Islet of Langerhans (tissue), 1 donor: ENCODE results near the gene LRRK1.

Experiments used
- FAIRE-seq: peaks from one replicate; lab custom pipeline; 2011; peaks lifted over from hg19 to GRCh38; lab: Jason Lieb, UNC

LRRK1 gene

DNA sequence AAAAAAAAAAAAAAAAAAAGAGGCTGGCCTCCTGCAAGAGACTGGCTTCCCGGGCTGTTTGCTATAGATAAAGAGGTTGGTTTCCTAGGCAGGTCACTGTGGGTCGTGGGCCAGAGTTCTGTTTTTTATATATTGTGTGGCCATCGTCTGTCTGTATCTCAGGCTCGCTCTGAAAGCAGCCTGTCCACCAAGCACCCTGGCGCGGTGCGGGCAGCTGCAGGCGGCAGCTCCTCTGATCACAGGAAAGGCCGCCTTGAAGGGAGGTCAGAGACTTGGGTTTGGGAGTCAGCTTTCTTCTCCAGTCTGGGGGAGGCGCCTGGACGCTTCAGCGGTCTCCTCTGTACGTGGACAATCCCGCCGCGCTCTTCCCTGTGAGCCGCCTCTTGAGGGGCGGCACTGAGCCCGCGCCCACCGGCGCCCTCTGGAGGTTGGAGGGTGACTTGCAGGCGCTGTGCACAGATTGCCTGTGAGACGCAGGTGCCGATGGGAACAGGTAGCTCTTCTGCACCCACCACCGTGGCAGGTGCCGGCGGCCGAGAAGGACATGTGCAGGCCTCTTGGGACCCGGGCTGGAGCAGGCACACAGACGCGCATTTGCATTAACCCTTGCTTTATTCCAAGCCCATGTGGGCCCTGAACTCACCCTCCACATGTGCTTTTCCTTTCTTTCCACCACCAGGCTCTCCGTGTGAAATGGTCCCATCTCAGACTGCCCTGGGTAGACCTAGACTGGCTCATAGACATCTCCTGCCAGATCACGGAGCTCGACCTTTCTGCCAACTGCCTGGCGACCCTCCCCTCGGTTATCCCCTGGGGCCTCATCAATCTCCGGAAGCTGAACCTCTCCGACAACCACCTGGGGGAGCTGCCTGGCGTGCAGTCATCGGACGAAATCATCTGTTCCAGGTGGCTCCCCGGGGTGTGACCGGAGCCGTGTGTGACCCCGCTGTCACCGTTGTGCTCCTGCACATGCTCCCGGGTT lies 89.3 kb downstream of the LRRK1 start:
- FAIRE-seq: no peak

DNA sequence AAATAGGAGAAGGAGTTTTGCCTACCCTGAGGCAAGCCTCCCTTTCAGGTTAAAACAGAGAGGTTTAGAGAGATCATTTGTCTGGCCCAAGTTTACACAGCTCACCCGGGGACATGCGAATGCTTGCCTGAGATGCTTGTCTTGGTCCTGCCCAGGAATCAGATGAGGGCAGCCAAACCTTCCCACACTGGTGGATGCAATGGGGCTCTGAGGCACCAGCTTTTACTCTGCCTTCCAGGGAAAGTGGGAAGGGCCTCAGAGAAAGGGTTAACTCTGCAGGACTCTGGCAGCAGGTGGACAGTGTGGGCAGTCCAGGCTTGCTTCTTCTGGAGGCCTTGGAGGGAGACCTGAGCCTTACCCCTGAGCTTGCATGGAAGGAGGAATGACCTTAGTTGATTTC lies 90.0 kb downstream of the LRRK1 start:
- no peak for FAIRE-seq

DNA sequence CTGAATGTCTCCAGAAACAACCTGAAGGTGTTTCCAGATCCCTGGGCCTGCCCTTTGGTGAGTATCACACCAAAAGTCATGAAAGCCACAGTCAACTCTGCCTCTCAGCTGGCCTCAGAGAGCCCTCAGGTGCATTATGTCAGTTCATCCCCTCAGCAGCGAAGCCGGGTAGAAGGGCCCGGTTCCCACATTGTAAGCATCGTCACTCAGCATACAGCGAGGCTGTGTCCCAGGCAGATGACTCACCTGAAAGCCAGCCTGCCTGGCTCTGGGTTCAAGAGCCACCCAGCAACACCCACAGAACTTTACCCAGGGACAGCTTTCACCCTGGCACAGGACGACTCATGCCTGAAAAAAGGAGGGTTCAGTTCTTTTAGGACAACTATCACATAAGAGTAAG lies 91.6 kb downstream of the LRRK1 start:
- FAIRE-seq: no peak

DNA sequence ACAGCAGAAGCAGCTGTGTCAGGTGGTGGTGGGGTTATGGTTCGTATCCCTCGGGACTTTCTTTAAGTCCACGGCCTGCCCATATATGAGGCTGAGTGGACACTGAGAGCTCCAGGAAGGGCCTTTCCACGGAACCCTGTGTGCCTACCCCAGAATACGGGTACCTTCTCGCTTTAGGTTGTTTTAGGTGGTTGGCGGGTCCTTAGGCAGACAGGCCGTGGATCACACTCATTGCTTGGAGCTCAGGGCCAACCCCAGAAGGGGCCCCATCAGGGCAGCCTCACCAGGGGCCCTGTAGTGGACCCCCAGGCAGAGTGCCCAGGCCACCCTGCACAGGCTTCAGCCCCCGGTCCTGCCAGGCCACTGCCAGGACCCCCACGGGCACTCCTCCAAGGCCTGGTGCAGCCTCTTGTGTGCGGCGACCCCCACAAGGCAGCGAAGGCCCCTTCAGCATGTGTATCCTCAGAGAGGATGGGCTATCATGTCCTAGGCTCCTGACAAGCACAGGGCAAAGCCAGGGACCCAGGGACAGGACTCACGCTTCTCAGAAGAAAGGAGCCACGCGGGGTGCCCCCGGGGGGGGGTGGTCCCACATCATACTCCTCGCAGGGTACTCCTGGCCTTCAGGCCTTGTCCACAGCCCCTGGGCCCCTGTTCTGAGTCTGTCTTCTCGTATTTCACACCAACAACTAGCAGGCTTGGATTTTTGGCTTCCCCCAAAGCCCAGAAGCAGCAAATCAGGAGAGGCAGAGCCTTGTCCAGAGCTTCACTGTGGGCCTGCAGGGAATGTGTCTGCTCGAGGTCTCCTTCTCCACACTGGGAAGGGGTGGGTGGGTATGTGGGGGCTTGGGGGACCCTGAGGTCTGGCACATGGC lies 93.4 kb downstream of the LRRK1 start:
- FAIRE-seq: no peak

DNA sequence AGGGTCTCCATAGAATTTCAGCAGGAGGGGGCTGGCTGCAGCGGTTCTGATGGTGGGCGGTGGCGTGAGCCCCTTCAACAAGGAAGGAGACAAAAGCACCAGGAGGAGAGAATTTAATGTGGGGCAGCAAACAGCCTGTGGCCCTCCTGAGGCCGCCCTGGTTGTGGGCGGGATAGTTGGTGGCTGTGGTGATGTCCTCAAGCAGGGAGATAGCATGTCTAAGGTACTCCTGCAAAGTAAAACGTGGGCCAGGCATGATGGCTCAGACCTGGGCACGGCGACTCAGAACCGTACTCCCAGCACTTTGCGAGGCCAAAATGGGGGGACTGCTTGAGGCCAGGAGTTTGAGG lies 94.0 kb downstream of the LRRK1 start:
- FAIRE-seq: no peak

DNA sequence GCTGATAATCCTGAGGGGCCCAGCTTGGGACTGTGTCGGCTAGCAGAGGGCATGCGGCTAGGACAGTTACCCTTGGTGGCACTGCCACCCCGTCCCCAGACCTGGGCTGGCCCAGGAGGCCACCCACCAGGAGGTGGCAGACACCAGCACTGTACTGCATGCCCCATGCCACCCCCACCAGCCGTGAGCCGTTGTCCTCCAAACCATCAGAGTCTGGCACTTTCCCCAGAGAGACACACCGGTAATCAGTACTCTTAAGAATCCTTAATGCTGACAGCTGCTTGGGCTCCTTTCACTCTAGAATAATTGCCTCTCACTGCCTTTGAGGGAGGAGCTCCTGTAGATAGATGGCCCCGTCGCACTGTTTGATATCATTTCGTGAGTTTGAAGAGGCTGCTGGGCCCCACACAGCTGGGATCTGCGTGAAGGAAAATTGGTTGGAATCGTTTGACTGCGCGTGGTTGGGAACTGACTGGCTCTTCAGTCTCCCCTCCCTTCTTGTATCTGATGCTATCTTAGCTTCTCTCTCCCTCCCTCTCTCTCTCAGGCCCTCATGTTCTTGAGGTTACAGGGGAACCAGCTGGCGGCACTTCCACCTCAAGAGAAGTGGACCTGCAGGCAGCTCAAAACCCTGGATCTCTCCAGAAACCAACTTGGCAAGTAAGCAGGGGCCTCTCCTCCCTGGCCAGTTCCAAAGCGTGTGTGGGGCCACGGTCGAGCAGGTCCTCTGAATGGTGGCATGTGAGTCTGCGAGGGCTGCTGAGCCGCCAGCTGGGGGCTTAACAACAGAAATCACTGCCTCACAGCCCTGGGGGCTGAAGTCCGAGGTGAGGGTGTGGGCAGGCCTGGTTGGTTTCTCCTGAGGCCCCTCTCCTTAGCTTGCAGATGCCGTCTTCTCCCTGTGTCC lies 94.9 kb downstream of the LRRK1 start:
- FAIRE-seq: no peak

DNA sequence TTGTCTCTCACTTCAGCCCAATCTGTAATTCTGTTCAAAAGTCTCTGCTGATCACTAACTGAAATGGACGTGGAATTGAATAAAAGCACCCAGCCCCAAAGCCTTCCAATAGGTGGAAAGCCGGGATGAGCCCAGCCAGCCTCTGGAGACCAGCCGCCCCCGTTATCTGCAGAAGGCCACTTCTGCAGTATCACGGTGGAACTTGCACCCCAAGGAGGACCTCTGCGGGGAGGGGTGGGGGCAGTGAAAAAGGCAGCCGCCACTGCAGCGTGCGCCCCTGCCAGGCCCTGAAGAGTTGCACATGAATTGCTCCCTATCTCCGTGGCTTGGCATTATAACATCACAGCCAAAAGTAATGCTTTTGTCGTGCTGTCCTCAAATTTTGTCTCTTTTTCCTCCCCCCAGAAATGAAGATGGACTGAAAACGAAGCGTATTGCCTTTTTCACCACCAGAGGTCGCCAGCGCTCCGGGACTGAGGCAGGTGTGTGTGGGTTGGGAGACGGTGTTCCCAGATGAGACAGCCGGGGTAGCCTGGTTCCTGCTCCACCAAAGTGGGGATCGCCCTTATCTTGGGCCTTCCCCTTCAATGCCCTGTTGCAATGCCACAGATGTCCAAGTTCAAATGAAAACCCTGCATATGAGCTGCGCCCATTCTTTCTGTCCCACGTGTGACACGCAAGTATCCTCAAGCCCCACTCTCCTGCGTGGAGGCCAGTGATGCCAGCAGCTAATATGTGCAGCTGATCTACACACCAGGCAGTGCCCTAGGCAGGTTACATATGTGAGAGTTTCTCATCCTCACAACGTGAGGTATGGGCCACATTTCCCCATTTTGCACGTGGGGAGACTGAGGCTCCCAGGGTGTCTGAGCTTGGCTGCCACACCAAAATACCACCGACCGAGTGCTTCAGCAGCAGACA lies 96.0 kb downstream of the LRRK1 start:
- FAIRE-seq: no peak

DNA sequence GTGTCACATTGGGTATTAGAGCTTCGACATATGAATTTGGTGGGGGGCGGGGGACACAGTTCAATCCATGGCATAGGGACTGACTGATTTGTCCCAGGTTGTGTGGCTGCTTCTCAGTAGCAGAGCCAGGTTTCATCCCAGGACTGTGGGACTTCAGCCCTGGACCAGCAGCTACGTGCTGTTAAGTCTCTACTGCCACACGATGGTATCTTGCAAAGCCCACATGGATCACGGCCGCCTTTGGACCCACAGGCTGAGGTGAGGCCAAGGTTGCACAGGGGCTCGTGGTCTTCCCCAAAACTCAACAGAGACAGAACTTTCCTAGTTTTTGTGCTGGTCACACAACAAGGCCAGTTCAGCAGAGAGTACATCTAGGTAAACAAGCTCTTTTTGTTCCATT lies 97.4 kb downstream of the LRRK1 start:
- no peak for FAIRE-seq

DNA sequence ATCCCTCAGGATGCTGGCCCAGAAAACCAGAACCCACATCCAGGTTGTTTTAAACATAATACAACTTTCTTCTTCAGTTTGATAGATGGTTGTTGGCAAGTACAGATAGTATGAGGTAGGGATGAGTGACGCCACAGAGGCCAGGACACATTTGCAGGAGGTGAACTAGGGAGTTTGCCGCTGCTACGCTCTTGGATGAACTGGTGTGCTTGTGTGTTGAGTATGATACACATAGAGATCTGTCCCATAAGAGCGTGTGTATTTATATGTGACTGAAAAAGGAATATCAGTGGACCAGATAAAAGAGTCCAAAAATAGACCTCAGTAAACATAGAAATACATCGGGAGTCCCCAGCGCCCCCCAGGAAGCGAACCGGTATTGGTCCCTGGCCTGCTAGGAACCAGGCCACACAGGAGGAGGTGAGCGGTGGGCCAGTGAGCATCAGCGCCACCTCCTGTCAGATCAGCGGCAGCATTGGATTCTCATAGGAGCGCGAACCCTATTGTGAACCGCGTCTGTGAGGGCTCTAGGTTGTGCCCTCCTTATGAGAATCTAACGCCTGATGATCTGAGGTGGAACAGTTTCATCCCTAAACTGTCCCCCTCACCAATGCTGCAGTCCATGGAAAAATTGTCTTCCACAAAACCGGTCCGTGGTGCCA lies 98.1 kb downstream of the LRRK1 start:
- FAIRE-seq: no peak

DNA sequence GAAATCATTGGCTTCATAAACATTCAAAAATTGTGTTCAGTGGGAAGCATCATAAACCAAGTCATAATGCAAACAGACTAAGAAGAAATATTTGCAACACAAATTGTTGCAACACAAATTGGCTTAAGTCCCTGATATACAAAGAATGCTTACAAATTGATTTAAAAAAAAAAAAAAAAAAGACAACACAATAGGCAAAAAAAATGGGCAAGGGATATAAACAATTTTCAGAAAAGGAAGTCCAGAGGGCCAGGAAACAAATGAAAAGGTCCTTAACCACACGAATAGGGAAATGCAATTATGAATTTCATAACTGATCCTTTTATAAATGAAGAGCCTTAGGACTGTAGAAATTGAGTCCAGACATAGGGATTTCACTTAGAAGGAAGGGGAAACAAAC lies 98.9 kb downstream of the LRRK1 start:
- FAIRE-seq: no peak

DNA sequence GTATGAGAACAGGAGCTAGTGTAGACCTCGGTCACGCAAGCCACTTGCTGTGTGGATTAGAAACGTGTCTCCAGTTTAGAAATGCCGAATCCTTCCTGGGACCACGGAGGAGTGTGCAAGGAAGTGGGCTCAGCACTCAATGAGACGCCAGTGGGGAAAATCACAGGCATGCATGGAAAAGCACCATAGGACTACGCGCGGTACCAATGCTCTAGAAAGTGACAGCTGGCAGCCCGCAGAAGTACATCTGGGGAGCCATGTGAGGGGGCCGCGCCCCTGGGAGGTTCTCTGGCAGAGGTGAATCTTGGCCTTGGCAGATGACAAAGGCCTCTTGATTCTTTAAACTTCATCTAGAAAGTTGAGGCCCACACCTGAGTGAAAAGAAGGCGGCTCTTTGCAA lies 99.3 kb downstream of the LRRK1 start:
- FAIRE-seq: no peak

DNA sequence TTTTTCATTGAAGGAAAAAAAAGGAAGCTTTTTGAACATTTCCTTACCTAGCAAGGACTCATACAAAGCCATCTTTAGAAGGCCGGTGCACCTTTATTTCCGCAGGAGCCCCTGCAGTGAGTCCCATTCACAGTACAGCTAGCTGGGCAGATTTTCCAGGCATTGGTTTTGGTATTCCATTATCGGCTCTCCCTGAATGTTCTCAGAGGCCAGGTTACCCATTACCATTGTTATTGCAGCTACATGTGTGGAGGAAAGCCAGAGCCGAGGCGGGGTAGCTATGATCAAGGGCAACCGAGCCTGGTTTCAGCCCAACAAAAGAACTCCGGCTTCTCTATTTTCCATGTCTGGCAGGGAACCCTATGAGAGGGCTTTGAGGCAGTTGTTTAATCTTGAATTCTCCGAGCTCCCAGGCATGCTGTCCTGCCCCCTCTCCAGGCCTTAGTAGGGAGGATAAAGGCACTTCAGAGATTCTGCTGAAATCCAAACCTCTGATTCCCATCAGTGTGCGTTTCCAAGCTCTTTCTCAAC lies 100.3 kb downstream of the LRRK1 start:
- no peak for FAIRE-seq

DNA sequence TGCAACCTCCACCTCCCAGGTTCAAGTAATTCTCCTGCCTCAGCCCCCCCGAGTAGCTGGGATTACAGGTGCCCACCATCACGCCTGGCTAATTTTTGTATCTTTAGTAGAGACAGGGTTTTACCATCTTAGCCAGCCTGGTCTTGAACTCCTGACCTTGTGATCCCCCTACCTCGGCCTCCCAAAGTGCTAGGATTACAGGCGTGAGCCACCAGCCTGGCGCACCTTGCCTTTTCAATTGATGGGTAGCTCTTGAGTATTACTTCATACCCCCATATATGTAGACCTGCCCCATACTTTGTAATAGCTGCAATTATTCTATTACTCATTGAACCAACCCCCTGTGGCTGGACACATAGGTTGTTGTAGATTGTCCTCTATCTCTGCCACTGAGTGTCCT lies 101.3 kb downstream of the LRRK1 start:
- no peak for FAIRE-seq

DNA sequence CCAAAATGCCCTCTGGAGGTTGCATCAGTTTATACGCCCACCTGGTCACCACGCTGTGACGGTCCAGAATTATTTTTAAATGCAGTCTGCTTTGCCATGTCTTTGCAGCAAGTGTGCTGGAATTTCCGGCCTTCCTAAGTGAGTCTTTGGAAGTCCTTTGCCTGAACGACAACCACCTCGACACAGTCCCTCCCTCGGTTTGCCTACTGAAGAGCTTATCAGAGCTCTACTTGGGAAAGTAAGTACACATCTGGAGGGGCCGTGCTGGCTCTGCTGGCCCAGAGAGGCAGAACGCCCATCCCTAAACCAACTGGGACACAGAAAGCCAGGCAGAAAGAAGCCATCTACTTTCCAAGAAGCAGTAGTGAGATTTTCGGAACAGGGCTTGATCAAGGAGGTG lies 101.8 kb downstream of the LRRK1 start:
- FAIRE-seq: no peak

DNA sequence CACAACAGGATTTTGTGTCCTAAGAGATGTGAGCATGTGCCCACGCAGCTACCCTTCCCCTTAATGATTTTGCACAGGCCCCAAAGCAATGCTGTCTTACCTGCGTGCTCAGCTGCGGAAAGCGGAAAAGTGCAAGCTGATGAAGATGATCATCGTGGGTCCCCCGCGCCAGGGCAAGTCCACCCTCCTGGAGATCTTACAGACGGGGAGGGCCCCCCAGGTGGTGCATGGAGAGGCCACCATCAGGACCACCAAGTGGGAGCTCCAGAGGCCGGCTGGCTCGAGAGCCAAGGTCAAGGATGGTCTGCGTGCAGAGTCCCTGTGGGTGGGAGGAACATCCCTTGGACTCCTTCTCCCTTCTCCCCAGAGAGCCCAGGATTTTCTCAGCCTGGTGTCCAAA lies 103.1 kb downstream of the LRRK1 start:
- no peak for FAIRE-seq

DNA sequence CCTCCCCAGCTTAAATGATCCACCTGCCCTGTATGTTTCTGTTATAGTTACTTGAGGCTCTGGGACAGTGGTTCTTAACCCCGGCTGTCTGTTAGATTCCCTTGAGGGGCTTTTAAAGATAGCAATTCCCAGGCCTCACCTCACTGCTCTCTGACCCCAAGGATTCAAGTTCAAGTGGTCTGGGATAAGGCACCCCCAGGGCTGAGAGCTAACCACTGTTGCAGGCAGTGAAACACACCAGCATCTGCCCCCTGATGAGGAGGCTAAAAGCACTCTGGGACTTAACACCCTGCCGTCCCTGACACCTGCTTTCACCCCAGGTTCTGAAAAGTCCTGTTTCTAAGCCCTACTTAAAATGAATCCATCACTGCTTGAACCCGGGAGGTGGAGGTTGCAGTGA lies 103.7 kb downstream of the LRRK1 start:
- FAIRE-seq: no peak

DNA sequence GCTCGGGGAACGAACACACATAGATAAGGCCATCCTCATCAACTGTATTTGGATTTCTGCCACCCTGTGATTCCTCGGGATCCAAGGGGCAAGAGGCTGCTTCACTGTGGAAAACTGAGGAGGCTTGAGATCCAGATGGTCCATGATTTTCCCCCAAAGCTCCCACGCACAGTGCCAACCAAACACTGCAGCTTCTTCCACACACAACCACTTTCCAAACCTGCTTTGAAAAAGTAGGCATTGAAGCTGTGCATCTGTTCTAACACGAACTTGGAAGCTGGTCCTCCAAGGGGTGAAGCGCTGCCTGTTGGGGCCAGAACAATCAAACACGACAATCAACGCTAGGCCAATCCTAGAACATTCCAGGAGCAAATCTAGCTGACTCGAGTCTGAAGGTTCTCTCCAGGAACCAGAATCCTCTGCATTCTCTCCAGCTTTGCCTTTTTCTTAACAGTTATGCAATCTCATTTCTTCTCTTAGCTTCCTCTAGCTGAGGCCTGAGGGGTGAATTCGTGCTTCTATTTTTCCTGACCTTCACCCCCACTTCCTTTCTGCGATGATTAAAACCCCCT lies 104.4 kb downstream of the LRRK1 start:
- no peak for FAIRE-seq

DNA sequence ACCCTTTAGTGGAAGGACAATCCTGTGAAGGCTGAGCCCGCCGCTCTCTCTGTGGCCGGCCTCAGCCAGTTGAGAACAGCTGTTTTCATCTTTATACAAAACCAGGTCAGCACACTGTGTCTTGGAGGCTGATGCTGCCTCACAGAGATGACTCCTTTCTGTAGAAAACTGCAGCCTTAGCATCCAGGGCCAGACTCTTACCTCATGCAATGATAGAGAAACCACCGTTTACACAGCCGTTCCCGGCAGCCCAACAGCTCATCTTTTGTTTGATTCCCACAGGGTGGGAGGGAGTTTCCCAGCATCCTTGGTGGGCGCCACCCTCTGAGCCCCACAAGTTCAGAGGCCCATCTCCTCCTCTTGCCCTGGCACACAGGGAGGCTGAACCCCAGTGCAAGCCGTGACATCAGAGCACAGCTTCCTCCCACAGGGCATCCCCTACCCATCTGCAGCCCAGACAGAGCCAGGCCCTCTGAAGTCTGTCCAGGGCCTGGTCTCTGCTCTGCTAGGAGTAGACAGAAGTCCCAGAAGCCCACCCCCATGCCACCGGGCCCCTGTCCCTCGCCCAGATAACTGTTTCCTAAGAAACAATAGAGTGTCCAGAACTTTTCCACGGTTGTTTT lies 105.0 kb downstream of the LRRK1 start:
- no peak for FAIRE-seq

DNA sequence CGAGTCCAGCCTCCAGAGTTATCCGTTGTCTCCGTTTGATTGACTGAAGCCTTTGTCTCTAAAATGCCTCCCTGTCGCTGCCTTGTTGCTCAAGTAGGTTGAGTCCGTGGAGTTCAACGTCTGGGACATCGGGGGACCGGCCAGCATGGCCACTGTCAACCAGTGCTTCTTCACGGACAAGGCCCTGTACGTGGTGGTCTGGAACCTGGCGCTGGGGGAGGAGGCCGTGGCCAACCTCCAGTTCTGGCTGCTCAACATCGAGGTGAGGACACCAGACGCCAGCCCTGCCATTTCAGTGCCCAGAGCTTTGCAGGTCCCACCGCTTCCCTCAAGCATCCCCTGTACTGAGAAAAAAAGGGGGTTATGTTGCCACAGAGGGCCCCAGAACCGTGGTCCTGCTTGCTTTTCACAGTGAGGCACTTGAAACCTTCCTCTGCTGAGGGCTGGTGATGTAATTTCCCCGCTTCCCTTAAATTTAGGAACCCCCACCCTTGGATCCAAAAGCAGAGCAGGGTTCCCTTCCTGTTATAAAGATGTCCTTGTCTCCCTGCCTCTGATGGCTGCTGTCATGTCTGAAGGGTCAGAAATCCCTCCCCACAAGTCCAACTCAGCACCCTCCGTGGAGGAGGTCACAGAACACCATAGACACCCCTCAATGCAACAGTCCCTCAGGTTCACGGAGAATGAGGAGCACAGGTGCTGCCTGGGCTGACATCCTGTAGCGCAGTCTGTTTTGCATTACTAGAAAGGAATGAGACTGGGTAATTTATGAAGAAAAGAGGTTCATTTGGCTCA lies 105.7 kb downstream of the LRRK1 start:
- no peak for FAIRE-seq
